CD14-positive monocyte (primary cell): ENCODE measurements around the gene NFIC. TPM values are rescaled to one million over a fixed set of nuclear protein-coding genes. Genes with fewer than 3 reads are reported as not detected.
A peak's percentile ranks its signal among the peaks of the same experiment; 100 is the strongest.

ENCODE experiments used
- DNase-seq, 3 donors: peaks; one replicate each; pipeline ENCODE4 v3.0.0-alpha.2; 2011 to 2022
- H2AFZ ChIP-seq: 2 replicates; pipeline ENCODE4 v1.6.0; 2012; ENCODE audit warnings: mild to moderate bottlenecking, low read depth, low read length, inconsistent platforms; ENCODE audit not compliant: insufficient read depth, poor library complexity, severe bottlenecking
- H3K27ac ChIP-seq, 2 donors: 1 replicate in 1 of 2; 2 replicates in 1 of 2; pipeline ENCODE4 v1.5.1; 2012 to 2013; ENCODE audit warnings: low read length in 2 of 2, control low read depth in 1 of 2, inconsistent platforms in 1 of 2, low read depth in 1 of 2, mild to moderate bottlenecking in 1 of 2
- H3K27me3 ChIP-seq, 2 donors: one replicate each; pipeline versions ENCODE4 v1.6.0 to v1.6.1; 2011 to 2013; ENCODE audit warnings: low read length in 2 of 2; ENCODE audit not compliant: control insufficient read depth in 2 of 2, insufficient read depth in 2 of 2
- H3K36me3 ChIP-seq, 2 donors: replicated peaks in 1 of 2; 1 replicate in 1 of 2; 2 replicates in 1 of 2; pipeline versions ENCODE4 v1.5.1 to v1.6.1; 2012 to 2013; ENCODE audit warnings: low read length in 2 of 2, control low read depth in 1 of 2, inconsistent platforms in 1 of 2, mild to moderate bottlenecking in 1 of 2; ENCODE audit not compliant: insufficient read depth in 2 of 2, control insufficient read depth in 1 of 2
- H3K4me1 ChIP-seq, 2 donors: 1 replicate in 1 of 2; 2 replicates in 1 of 2; pipeline versions ENCODE4 v1.5.1 to v1.6.1; 2012 to 2013; ENCODE audit warnings: low read length in 2 of 2, control low read depth in 1 of 2, inconsistent platforms in 1 of 2, mild to moderate bottlenecking in 1 of 2, moderate library complexity in 1 of 2; ENCODE audit not compliant: insufficient read depth in 2 of 2, control insufficient read depth in 1 of 2
- H3K4me2 ChIP-seq: replicated peaks from 2 replicates; pipeline ENCODE3; 2012; ENCODE audit warnings: low read length, moderate library complexity, mild to moderate bottlenecking; ENCODE audit not compliant: poor library complexity, severe bottlenecking; ENCODE audit errors: extremely low read depth
- H3K4me3 ChIP-seq, 3 experiments: fragments of 200-600 bp in 1 of 3; sonication (generic) in 1 of 3; replicated peaks in 1 of 3; 1 replicate in 2 of 3; 2 replicates in 1 of 3; pipeline ENCODE4 v1.5.1; 2011 to 2013; ENCODE audit warnings: low read length in 3 of 3, mild to moderate bottlenecking in 3 of 3, control low read depth in 2 of 3, low read depth in 2 of 3, inconsistent platforms in 1 of 3, moderate library complexity in 1 of 3
- H3K79me2 ChIP-seq: 2 replicates; pipeline ENCODE4 v1.6.0; 2012; ENCODE audit warnings: mild to moderate bottlenecking, control low read depth, inconsistent platforms, low read length, moderate library complexity; ENCODE audit not compliant: insufficient read depth
- H3K9ac ChIP-seq: 2 replicates; pipeline ENCODE4 v1.6.0; 2017; ENCODE audit warnings: low read length, mild to moderate bottlenecking; ENCODE audit not compliant: insufficient read depth, poor library complexity, severe bottlenecking
- H3K9me3 ChIP-seq, 2 donors: replicated peaks in 1 of 2; 1 replicate in 1 of 2; 2 replicates in 1 of 2; pipeline versions ENCODE4 v1.5.1 to v1.6.1; 2012 to 2013; ENCODE audit warnings: low read length in 2 of 2, control low read depth in 1 of 2; ENCODE audit not compliant: control insufficient read depth in 1 of 2, insufficient read depth in 1 of 2
- H4K20me1 ChIP-seq: 2 replicates; pipeline ENCODE4 v1.6.0; 2012; ENCODE audit warnings: mild to moderate bottlenecking, low read length, control low read depth, moderate library complexity; ENCODE audit not compliant: insufficient read depth
- H3K27ac Mint-ChIP-seq, 7 donors: one replicate each; pipeline ENCODE4 v1.8.0; 2020; ENCODE audit warnings: mild to moderate bottlenecking in 7 of 7, mixed read lengths in 7 of 7, moderate library complexity in 6 of 7, inconsistent platforms in 2 of 7
- H3K27me3 Mint-ChIP-seq, 3 donors: one replicate each; pipeline ENCODE4 v1.8.0; 2021 to 2022; ENCODE audit warnings: low read depth in 3 of 3, mild to moderate bottlenecking in 3 of 3, mixed read lengths in 3 of 3, moderate library complexity in 3 of 3, inconsistent platforms in 1 of 3
- H3K36me3 Mint-ChIP-seq, 2 donors: one replicate each; pipeline ENCODE4 v1.8.0; 2020; ENCODE audit warnings: mixed read lengths in 2 of 2, inconsistent platforms in 1 of 2, mild to moderate bottlenecking in 1 of 2
- H3K4me1 Mint-ChIP-seq: one replicate; pipeline ENCODE4 v1.8.0; 2020; ENCODE audit warnings: mild to moderate bottlenecking, mixed read lengths
- H3K4me3 Mint-ChIP-seq, 2 donors: one replicate each; pipeline ENCODE4 v1.8.0; 2020; ENCODE audit warnings: mild to moderate bottlenecking in 2 of 2, mixed read lengths in 2 of 2, moderate library complexity in 1 of 2
- H3K9me3 Mint-ChIP-seq, 7 donors: one replicate each; pipeline ENCODE4 v1.8.0; 2020 to 2022; ENCODE audit warnings: mixed read lengths in 7 of 7, mild to moderate bottlenecking in 6 of 7, moderate library complexity in 6 of 7, inconsistent platforms in 2 of 7
- CTCF ChIP-seq: fragments of 200-600 bp; IDR thresholded peaks from one replicate; pipeline ENCODE4 v1.8.0; 2022; ENCODE audit warnings: antibody characterized with exemption, mild to moderate bottlenecking
- WGBS: methylation state at CpG from one replicate; pipeline ENCODE4 v1.1.5; 2013; ENCODE audit warnings: missing lambda C conversion rate; ENCODE audit not compliant: insufficient coverage; 5-methylcytosine and 5-hydroxymethylcytosine counted together
- intact Hi-C, 2 donors: fragments of 100-400 bp; cut with micrococcal nuclease; formaldehyde crosslinking; loops; one replicate each; pipeline versions ENCODE4 v1.15.0 to v1.15.1; 2023
- polyA plus RNA-seq, 3 donors: library from polyadenylated mRNA; depleted of rRNA in 1 of 3; unstranded in 2 of 3; stranded (reverse) in 1 of 3; fragments of 300-500 nt in 2 of 3; fragments of >200 nt in 1 of 3; fragmentation: Illumina TruSeq in 2 of 3; gene quantifications; 1 replicate in 2 of 3; 2 replicates in 1 of 3; pipeline ENCODE4 v1.2.3, GENCODE V29; 2012 to 2021

NFIC gene
- polyA plus RNA-seq, 3 donors = 7.0 to 13.8 (median 11.5) TPM

- Histone ChIP-seq H4K20me1 (no peaks in the 10 kb centered on the region), H3K36me3 (no peaks in the 10 kb centered on the region), H3K27ac (no peak overlapping the region), H3K9me3 (no peaks in the 10 kb centered on the region), H3K79me2 (no peaks in the 10 kb centered on the region), H3K9ac (no peak overlapping the region), H3K4me3 (no peak overlapping the region), H3K27me3 (no peaks in the 10 kb centered on the region), H3K4me2 (no peak overlapping the region), H3K4me1 (no peaks in the 10 kb centered on the region), H2AFZ (no peak overlapping the region)
- 84% methylated on average over 6 of the region's 6 CpGs for WGBS
- no peak for DNase-seq
- peak overlapping the region in 1 of 7 donors; percentile 2 for H3K27ac Mint-ChIP-seq
- no peaks in the 10 kb centered on the region for H3K36me3 Mint-ChIP-seq
- H3K4me1 Mint-ChIP-seq = no peaks in the 10 kb centered on the region
- H3K27me3 Mint-ChIP-seq = peaks cover 9 to 15% (median 10%) of the 10 kb centered on the region in 3 donors
- peaks cover 0 to 2% (median 0%) of the 10 kb centered on the region in 7 donors for H3K9me3 Mint-ChIP-seq
- intact Hi-C loops = no loop called here
- no peak for TF ChIP-seq CTCF
- H3K4me3 Mint-ChIP-seq = peak overlapping the region in 1 of 2 donors; percentile 39
These were observed 44.0 kb upstream of the NFIC start for GRCh38 chr19:3322199-3322978.

GRCh38 chr19:3323026-3323425, 43.4 kb upstream of the NFIC start:
- no CpG with 5 or more reads among the region's 2 CpGs for WGBS
- no peaks in the 10 kb centered on the region for H3K36me3 ChIP-seq
- Mint-ChIP-seq H3K27me3 (peaks cover 10 to 15% (median 11%) of the 10 kb centered on the region in 3 donors), H3K4me1 (no peaks in the 10 kb centered on the region), H3K27ac (no peak overlapping the region), H3K36me3 (no peaks in the 10 kb centered on the region), H3K9me3 (peaks cover 0 to 2% (median 0%) of the 10 kb centered on the region in 7 donors), H3K4me3 (no peak overlapping the region)
- no peaks in the 10 kb centered on the region for H4K20me1 ChIP-seq
- no peak overlapping the region for H2AFZ ChIP-seq
- H3K9me3 ChIP-seq = no peaks in the 10 kb centered on the region
- no peak for DNase-seq
- no peaks in the 10 kb centered on the region for H3K79me2 ChIP-seq
- H3K4me2 ChIP-seq = no peak overlapping the region
- TF ChIP-seq CTCF = no peak
- H3K4me3 ChIP-seq = no peak overlapping the region
- H3K27me3 ChIP-seq = no peaks in the 10 kb centered on the region
- no peak overlapping the region for H3K27ac ChIP-seq
- H3K9ac ChIP-seq = no peak overlapping the region
- H3K4me1 ChIP-seq = no peaks in the 10 kb centered on the region
- intact Hi-C loops = no loop called here
